GM23338 (cell line): ENCODE data around the gene PSAPL1. TPM values are rescaled to one million over a fixed set of nuclear protein-coding genes. Genes with fewer than 3 reads are reported as not detected.

Experiments
- ATAC-seq: fragments of 200-7000 bp; cut with Tn5 transposase; 3 replicates; pipeline ENCODE4 v1.9.1; 2020
- DNase-seq: peaks from one replicate; pipeline ENCODE4 v3.0.0-alpha.2; 2015; ENCODE audit warnings: low spot score
- H2AFZ ChIP-seq: fragments of 200-600 bp; sonication (generic); 2 replicates; pipeline ENCODE4 v1.8.0; 2016; ENCODE audit warnings: antibody characterized with exemption, mild to moderate bottlenecking, moderate library complexity
- H3F3A ChIP-seq: fragments of 200-600 bp; sonication (generic); replicated peaks from 2 replicates; pipeline ENCODE4 v1.8.0; 2017; ENCODE audit warnings: antibody characterized with exemption, mixed run types, low read depth
- H3K27ac ChIP-seq: fragments of 200-600 bp; sonication (generic); 2 replicates; pipeline ENCODE4 v1.6.1; 2016; ENCODE audit warnings: low read depth
- H3K27me3 ChIP-seq: fragments of 200-600 bp; sonication (generic); 2 replicates; pipeline ENCODE4 v1.8.0; 2016; ENCODE audit warnings: mild to moderate bottlenecking, mixed run types, moderate library complexity; ENCODE audit not compliant: insufficient read depth
- H3K36me3 ChIP-seq: fragments of 200-600 bp; sonication (generic); 2 replicates; pipeline ENCODE4 v1.8.0; 2016; ENCODE audit warnings: mild to moderate bottlenecking; ENCODE audit not compliant: insufficient read depth
- H3K4me1 ChIP-seq: fragments of 200-600 bp; sonication (generic); 2 replicates; pipeline ENCODE4 v1.8.0; 2016; ENCODE audit warnings: mild to moderate bottlenecking, moderate library complexity; ENCODE audit not compliant: insufficient read depth
- H3K4me2 ChIP-seq: fragments of 200-600 bp; sonication (generic); 2 replicates; pipeline ENCODE4 v1.7.1; 2017; ENCODE audit warnings: mixed run types
- H3K4me3 ChIP-seq: fragments of 200-600 bp; sonication (generic); 2 replicates; pipeline ENCODE4 v1.6.1; 2016; ENCODE audit warnings: mixed run types
- H3K79me2 ChIP-seq: fragments of 200-600 bp; sonication (generic); replicated peaks from 2 replicates; pipeline ENCODE4 v1.8.0; 2017; ENCODE audit warnings: mild to moderate bottlenecking; ENCODE audit not compliant: insufficient read depth
- H3K9me2 ChIP-seq: fragments of 200-600 bp; sonication (generic); 2 replicates; pipeline ENCODE4 v1.8.0; 2017; ENCODE audit not compliant: insufficient read depth
- H4K20me1 ChIP-seq: fragments of 200-600 bp; sonication (generic); replicated peaks from 2 replicates; pipeline ENCODE4 v1.8.0; 2017; ENCODE audit warnings: mild to moderate bottlenecking; ENCODE audit not compliant: insufficient read depth
- H3K27ac Mint-ChIP-seq: 2 replicates; pipeline ENCODE4 v1.8.0; 2020; ENCODE audit warnings: inconsistent platforms, mild to moderate bottlenecking, moderate library complexity, mixed read lengths
- H3K27me3 Mint-ChIP-seq: 3 replicates; pipeline ENCODE4 v1.8.0; 2022; ENCODE audit warnings: low read depth, mild to moderate bottlenecking, moderate library complexity, mixed read lengths, inconsistent platforms; ENCODE audit not compliant: insufficient read depth, poor library complexity
- H3K36me3 Mint-ChIP-seq: 3 replicates; pipeline ENCODE4 v1.8.0; 2021; ENCODE audit warnings: low read depth, mild to moderate bottlenecking, inconsistent platforms, moderate library complexity, mixed read lengths
- H3K4me1 Mint-ChIP-seq: 3 replicates; pipeline ENCODE4 v1.8.0; 2020; ENCODE audit warnings: mild to moderate bottlenecking, inconsistent platforms, mixed read lengths
- H3K4me3 Mint-ChIP-seq: 3 replicates; pipeline ENCODE4 v1.8.0; 2021; ENCODE audit warnings: moderate library complexity, mild to moderate bottlenecking, inconsistent platforms, mixed read lengths
- H3K9me3 Mint-ChIP-seq: 3 replicates; pipeline ENCODE4 v1.8.0; 2020; ENCODE audit warnings: moderate library complexity, mild to moderate bottlenecking, inconsistent platforms, mixed read lengths
- CREB1 ChIP-seq: fragments of 250-450 bp; sonication (Bioruptor Pico); IDR thresholded peaks from 2 replicates; pipeline ENCODE4 v1.5.0; 2020; ENCODE audit warnings: low read depth, mild to moderate bottlenecking, moderate library complexity
- EZH2phosphoT487 ChIP-seq: fragments of 200-600 bp; sonication (generic); IDR thresholded peaks from one replicate; pipeline ENCODE4 v1.8.1; 2018; ENCODE audit warnings: antibody characterized with exemption; ENCODE audit not compliant: unreplicated experiment
- JUNB ChIP-seq: IDR thresholded peaks from one replicate; pipeline ENCODE4 v1.6.1; 2016; ENCODE audit warnings: antibody characterized with exemption; ENCODE audit not compliant: unreplicated experiment
- STAT1 ChIP-seq: IDR thresholded peaks from one replicate; pipeline ENCODE4 v1.6.1; 2016; ENCODE audit warnings: antibody characterized with exemption; ENCODE audit not compliant: unreplicated experiment
- ZNF114 ChIP-seq: fragments of 250-450 bp; sonication (Bioruptor Pico); IDR thresholded peaks from 2 replicates; pipeline ENCODE4 v1.5.0; 2020; ENCODE audit warnings: mild to moderate bottlenecking, moderate library complexity
- ZNF331 ChIP-seq: fragments of 250-450 bp; sonication (Bioruptor Pico); IDR thresholded peaks from 2 replicates; pipeline ENCODE4 v1.5.0; 2020; ENCODE audit warnings: low read depth, mild to moderate bottlenecking, moderate library complexity
- polyA plus RNA-seq: library from polyadenylated mRNA; unstranded; fragments of >200 nt; fragmentation: Nextera tagmentation; extraction: Ambion mirVana; gene quantifications from 2 replicates; pipeline ENCODE4 v1.2.1, GENCODE V29; 2016
- total RNA-seq: library from RNA; depleted of rRNA; stranded (reverse); fragments of >200 nt; shearing (Covaris generic); gene quantifications from 2 replicates; pipeline ENCODE4 v1.2.3, GENCODE V29; 2014
- TF ChIP-seq, protein P1 (sequence below): fragments of 250-450 bp; sonication (Bioruptor Pico); IDR thresholded peaks from 2 replicates; pipeline ENCODE4 v1.5.0; 2020; ENCODE audit warnings: mild to moderate bottlenecking, moderate library complexity
- TF ChIP-seq, protein P2 (sequence below): IDR thresholded peaks from one replicate; pipeline ENCODE4 v1.6.1; 2018; ENCODE audit warnings: antibody characterized with exemption; ENCODE audit not compliant: unreplicated experiment
- TF ChIP-seq, protein P3 (sequence below): IDR thresholded peaks from 2 replicates; pipeline ENCODE4 v1.6.1; 2016; ENCODE audit warnings: antibody characterized with exemption

PSAPL1 gene
- total and polyA plus RNA-seq, 2 experiments from 2014 or later: not detected

DNA sequence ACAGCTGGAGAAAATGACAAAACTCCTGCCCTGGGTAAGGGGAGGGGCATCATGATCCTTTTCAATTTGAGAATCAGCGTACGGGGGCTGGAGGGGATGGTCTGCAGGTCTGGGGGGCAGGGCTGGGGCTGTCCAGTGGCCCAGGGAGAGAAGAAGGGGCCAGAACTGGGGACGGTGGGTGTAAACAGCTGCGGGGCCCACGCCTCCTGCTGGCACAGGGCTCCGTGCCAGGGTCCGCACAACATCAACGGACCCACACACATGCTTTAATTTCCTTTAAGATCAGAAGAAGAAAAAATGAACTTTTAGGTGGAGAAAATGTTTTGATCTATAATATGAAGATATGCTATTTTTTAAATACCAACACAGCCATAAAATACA lies 52.1 kb downstream of the PSAPL1 start:
- no peaks in the 10 kb centered on the region for H3K9me2 ChIP-seq
- DNase-seq: no peak

DNA sequence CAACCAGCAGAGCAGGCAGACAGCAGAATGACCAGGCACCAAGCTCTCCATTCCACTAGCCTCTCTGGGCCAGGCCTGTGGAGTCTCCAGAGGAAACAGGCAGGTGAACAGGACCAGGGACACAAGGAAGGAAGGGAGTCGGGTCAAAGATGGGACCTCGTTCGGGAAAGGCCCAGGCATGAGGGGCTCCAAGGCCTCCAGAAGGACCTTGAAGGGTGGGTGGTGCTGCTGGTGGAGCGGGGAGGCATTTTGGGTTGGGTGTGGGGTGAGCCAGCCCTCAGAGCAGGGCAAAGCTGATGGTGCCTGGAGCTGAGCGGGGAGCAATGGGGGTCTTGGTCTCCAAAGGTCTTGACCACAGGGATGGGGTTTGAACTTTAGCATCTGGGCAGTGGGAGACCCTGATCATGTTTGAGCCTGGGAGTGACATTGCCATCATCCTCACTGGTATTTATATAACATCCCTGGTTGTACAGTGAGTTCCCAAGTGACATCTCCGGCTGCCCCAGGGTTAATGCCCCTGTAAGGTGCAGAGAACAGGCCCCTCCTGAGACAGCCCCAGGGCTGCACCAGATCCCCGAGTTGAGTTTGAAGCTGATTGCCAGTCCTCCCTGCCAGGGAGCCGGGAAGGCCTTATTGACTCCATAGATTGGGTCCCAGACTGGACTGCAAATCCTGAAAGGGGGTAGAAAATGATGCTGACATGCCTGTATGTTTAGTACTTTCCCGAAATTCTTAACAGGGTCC lies 52.7 kb downstream of the PSAPL1 start:
- H3K4me1 ChIP-seq: no peaks in the 10 kb centered on the region
- no peak overlapping the region for H3K27ac Mint-ChIP-seq
- no peak for ATAC-seq
- H3K27ac ChIP-seq: no peak overlapping the region
- no peaks in the 10 kb centered on the region for H3K79me2 ChIP-seq
- no peaks in the 10 kb centered on the region for H3K9me2 ChIP-seq
- H3K27me3 ChIP-seq: no peaks in the 10 kb centered on the region
- H3F3A ChIP-seq: 0 out of 2 replicates have a peak, but pooled peaks cover 4% of the 10 kb centered on the region
- no peak overlapping the region for H3K4me2 ChIP-seq
- no peaks in the 10 kb centered on the region for H4K20me1 ChIP-seq
- H3K36me3 ChIP-seq: no peaks in the 10 kb centered on the region
- H3K4me3 Mint-ChIP-seq: no peak overlapping the region
- peaks cover 9% of the 10 kb centered on the region for H3K27me3 Mint-ChIP-seq
- no peaks in the 10 kb centered on the region; the same call in 2 of the 3 replicates for H3K4me1 Mint-ChIP-seq
- H2AFZ ChIP-seq: no peak overlapping the region
- no peaks in the 10 kb centered on the region for H3K36me3 Mint-ChIP-seq
- H3K9me3 Mint-ChIP-seq: no peaks in the 10 kb centered on the region
- no peak overlapping the region for H3K4me3 ChIP-seq
- DNase-seq: no peak
- TF ChIP-seq ZNF331 (CRISPR knock-in tag) (no peak), ZNF114 (no peak), CREB1 (no peak), STAT1 (no peak)
- TF ChIP-seq, protein P1, sequence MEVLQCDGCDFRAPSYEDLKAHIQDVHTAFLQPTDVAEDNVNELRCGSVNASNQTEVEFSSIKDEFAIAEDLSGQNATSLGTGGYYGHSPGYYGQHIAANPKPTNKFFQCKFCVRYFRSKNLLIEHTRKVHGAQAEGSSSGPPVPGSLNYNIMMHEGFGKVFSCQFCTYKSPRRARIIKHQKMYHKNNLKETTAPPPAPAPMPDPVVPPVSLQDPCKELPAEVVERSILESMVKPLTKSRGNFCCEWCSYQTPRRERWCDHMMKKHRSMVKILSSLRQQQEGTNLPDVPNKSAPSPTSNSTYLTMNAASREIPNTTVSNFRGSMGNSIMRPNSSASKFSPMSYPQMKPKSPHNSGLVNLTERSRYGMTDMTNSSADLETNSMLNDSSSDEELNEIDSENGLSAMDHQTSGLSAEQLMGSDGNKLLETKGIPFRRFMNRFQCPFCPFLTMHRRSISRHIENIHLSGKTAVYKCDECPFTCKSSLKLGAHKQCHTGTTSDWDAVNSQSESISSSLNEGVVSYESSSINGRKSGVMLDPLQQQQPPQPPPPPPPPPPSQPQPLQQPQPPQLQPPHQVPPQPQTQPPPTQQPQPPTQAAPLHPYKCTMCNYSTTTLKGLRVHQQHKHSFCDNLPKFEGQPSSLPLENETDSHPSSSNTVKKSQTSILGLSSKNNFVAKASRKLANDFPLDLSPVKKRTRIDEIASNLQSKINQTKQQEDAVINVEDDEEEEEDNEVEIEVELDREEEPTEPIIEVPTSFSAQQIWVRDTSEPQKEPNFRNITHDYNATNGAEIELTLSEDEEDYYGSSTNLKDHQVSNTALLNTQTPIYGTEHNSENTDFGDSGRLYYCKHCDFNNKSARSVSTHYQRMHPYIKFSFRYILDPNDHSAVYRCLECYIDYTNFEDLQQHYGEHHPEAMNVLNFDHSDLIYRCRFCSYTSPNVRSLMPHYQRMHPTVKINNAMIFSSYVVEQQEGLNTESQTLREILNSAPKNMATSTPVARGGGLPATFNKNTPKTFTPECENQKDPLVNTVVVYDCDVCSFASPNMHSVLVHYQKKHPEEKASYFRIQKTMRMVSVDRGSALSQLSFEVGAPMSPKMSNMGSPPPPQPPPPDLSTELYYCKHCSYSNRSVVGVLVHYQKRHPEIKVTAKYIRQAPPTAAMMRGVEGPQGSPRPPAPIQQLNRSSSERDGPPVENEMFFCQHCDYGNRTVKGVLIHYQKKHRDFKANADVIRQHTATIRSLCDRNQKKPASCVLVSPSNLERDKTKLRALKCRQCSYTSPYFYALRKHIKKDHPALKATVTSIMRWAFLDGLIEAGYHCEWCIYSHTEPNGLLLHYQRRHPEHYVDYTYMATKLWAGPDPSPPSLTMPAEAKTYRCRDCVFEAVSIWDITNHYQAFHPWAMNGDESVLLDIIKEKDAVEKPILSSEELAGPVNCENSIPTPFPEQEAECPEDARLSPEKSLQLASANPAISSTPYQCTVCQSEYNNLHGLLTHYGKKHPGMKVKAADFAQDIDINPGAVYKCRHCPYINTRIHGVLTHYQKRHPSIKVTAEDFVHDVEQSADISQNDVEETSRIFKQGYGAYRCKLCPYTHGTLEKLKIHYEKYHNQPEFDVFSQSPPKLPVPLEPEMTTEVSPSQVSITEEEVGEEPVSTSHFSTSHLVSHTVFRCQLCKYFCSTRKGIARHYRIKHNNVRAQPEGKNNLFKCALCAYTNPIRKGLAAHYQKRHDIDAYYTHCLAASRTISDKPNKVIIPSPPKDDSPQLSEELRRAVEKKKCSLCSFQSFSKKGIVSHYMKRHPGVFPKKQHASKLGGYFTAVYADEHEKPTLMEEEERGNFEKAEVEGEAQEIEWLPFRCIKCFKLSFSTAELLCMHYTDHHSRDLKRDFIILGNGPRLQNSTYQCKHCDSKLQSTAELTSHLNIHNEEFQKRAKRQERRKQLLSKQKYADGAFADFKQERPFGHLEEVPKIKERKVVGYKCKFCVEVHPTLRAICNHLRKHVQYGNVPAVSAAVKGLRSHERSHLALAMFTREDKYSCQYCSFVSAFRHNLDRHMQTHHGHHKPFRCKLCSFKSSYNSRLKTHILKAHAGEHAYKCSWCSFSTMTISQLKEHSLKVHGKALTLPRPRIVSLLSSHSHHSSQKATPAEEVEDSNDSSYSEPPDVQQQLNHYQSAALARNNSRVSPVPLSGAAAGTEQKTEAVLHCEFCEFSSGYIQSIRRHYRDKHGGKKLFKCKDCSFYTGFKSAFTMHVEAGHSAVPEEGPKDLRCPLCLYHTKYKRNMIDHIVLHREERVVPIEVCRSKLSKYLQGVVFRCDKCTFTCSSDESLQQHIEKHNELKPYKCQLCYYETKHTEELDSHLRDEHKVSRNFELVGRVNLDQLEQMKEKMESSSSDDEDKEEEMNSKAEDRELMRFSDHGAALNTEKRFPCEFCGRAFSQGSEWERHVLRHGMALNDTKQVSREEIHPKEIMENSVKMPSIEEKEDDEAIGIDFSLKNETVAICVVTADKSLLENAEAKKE (CRISPR knock-in tag): no peak

More for the DNA sequence above, 52.1 kb downstream of the PSAPL1 start:
- Histone ChIP-seq H3K4me3 (no peak overlapping the region), H3K27ac (no peak overlapping the region), H4K20me1 (no peaks in the 10 kb centered on the region), H2AFZ (no peak overlapping the region), H3K79me2 (no peaks in the 10 kb centered on the region), H3K36me3 (no peaks in the 10 kb centered on the region), H3K4me1 (no peaks in the 10 kb centered on the region), H3K4me2 (no peak overlapping the region), H3K27me3 (no peaks in the 10 kb centered on the region), H3F3A (0 out of 2 replicates have a peak, but pooled peaks cover 4% of the 10 kb centered on the region)
- H3K27me3 Mint-ChIP-seq: peaks cover 9% of the 10 kb centered on the region
- TF ChIP-seq, protein P2, sequence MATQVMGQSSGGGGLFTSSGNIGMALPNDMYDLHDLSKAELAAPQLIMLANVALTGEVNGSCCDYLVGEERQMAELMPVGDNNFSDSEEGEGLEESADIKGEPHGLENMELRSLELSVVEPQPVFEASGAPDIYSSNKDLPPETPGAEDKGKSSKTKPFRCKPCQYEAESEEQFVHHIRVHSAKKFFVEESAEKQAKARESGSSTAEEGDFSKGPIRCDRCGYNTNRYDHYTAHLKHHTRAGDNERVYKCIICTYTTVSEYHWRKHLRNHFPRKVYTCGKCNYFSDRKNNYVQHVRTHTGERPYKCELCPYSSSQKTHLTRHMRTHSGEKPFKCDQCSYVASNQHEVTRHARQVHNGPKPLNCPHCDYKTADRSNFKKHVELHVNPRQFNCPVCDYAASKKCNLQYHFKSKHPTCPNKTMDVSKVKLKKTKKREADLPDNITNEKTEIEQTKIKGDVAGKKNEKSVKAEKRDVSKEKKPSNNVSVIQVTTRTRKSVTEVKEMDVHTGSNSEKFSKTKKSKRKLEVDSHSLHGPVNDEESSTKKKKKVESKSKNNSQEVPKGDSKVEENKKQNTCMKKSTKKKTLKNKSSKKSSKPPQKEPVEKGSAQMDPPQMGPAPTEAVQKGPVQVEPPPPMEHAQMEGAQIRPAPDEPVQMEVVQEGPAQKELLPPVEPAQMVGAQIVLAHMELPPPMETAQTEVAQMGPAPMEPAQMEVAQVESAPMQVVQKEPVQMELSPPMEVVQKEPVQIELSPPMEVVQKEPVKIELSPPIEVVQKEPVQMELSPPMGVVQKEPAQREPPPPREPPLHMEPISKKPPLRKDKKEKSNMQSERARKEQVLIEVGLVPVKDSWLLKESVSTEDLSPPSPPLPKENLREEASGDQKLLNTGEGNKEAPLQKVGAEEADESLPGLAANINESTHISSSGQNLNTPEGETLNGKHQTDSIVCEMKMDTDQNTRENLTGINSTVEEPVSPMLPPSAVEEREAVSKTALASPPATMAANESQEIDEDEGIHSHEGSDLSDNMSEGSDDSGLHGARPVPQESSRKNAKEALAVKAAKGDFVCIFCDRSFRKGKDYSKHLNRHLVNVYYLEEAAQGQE: no peak
- TF ChIP-seq, protein P3, sequence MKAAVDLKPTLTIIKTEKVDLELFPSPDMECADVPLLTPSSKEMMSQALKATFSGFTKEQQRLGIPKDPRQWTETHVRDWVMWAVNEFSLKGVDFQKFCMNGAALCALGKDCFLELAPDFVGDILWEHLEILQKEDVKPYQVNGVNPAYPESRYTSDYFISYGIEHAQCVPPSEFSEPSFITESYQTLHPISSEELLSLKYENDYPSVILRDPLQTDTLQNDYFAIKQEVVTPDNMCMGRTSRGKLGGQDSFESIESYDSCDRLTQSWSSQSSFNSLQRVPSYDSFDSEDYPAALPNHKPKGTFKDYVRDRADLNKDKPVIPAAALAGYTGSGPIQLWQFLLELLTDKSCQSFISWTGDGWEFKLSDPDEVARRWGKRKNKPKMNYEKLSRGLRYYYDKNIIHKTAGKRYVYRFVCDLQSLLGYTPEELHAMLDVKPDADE: no peak
- TF ChIP-seq ZNF114 (no peak), JUNB (no peak), EZH2phosphoT487 (no peak)
- H3K4me1 Mint-ChIP-seq: no peaks in the 10 kb centered on the region; the same call in 2 of the 3 replicates
- no peaks in the 10 kb centered on the region for H3K36me3 Mint-ChIP-seq
- no peak for ATAC-seq
- H3K9me3 Mint-ChIP-seq: no peaks in the 10 kb centered on the region
- no peak overlapping the region for H3K4me3 Mint-ChIP-seq
- H3K27ac Mint-ChIP-seq: no peak overlapping the region
